ENCODE measurements around the gene ADAMTSL3. TPM values are rescaled to one million over a fixed set of nuclear protein-coding genes. Genes with fewer than 3 reads are reported as not detected.

Gene ADAMTSL3
- total RNA-seq, 1 donor from 2014 or later, result 0.64 TPM

- Mint-ChIP-seq H3K4me3 (ENCODE audit: unreplicated experiment) (no peak overlapping the region), H3K27me3 (ENCODE audit: unreplicated experiment) (no peaks in the 10 kb centered on the region), H3K36me3 (ENCODE audit: low read depth, unreplicated experiment) (no peaks in the 10 kb centered on the region), H3K9me3 (ENCODE audit: unreplicated experiment) (no peaks in the 10 kb centered on the region), H3K27ac (ENCODE audit: unreplicated experiment) (no peak overlapping the region), H3K4me1 (ENCODE audit: unreplicated experiment) (no peaks in the 10 kb centered on the region)
- no peak for DNase-seq (ENCODE audit: low spot score)
- TF ChIP-seq CTCF (IDR thresholded peaks at IDR 0.05; ENCODE audit: unreplicated experiment), result no peak
Observed at GRCh38 chr15:83764201-83764838, 110.4 kb downstream of the ADAMTSL3 start.

GRCh38 chr15:83766339-83766738, 112.4 kb downstream of the ADAMTSL3 start:
- no peaks in the 10 kb centered on the region for H3K4me1 Mint-ChIP-seq (ENCODE audit: unreplicated experiment)
- no peak overlapping the region for H3K27ac Mint-ChIP-seq (ENCODE audit: unreplicated experiment)
- H3K9me3 Mint-ChIP-seq (ENCODE audit: unreplicated experiment), result no peaks in the 10 kb centered on the region
- H3K36me3 Mint-ChIP-seq (ENCODE audit: low read depth, unreplicated experiment), result no peaks in the 10 kb centered on the region
- no peaks in the 10 kb centered on the region for H3K27me3 Mint-ChIP-seq (ENCODE audit: unreplicated experiment)
- no peak for TF ChIP-seq CTCF (IDR thresholded peaks at IDR 0.05; ENCODE audit: unreplicated experiment)
- no peak for DNase-seq (ENCODE audit: low spot score)
- no peak overlapping the region for H3K4me3 Mint-ChIP-seq (ENCODE audit: unreplicated experiment)

DNA sequence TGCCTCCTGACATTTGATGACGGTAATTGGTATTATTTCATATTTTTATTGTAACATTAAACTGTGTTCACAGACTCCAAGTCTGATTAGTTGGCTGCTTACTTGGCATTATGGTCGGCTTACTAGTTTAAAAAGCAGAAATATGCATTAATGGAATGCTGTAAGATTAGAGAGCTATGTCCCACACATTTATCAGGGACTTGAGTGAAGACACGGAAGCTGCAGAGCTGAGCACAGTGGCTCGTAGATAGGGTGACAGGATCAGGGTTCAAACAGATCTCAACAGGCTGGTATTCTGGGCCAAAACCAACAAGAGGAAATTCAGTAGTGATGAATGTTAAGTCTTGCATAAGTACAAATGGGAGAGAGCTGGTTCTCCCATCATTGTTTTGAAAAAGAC, 113.8 kb downstream of the ADAMTSL3 start:
- TF ChIP-seq CTCF (IDR thresholded peaks at IDR 0.05; ENCODE audit: unreplicated experiment), result no peak
- no peak overlapping the region for H3K27ac Mint-ChIP-seq (ENCODE audit: unreplicated experiment)
- no peak for DNase-seq (ENCODE audit: low spot score)
- H3K27me3 Mint-ChIP-seq (ENCODE audit: unreplicated experiment), result no peaks in the 10 kb centered on the region
- no peaks in the 10 kb centered on the region for H3K9me3 Mint-ChIP-seq (ENCODE audit: unreplicated experiment)
- H3K4me3 Mint-ChIP-seq (ENCODE audit: unreplicated experiment), result no peak overlapping the region
- no peaks in the 10 kb centered on the region for H3K4me1 Mint-ChIP-seq (ENCODE audit: unreplicated experiment)
- no peaks in the 10 kb centered on the region for H3K36me3 Mint-ChIP-seq (ENCODE audit: low read depth, unreplicated experiment)

DNA sequence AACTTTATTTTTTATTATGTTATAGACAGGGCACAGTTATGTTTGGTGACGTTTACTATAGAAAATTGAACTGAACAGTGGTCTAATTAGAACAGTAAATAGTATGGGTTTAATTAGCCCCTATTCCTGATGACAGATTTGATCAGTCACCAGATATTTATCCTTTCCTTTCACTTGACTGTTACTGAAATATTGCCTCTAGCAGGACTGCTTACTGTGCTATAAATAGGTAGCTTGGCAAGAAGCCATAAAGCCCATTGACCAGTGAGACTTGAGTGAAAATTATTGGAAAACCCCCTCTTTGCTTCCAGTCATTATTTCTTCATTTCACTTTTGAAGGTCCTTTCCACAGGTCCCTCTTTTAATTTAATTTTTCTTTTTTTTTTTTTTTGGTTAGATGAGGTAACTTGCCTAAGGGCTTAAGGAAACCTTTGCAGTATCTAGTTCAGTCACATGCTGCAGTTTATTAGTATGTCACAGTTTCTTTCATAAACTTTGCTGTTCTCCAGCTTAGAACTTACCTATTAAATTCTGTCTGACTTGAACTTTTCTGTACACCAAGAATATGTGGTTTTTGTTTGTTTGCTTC, 115.6 kb downstream of the ADAMTSL3 start:
- Mint-ChIP-seq H3K36me3 (ENCODE audit: low read depth, unreplicated experiment) (no peaks in the 10 kb centered on the region), H3K9me3 (ENCODE audit: unreplicated experiment) (no peaks in the 10 kb centered on the region), H3K27ac (ENCODE audit: unreplicated experiment) (no peak overlapping the region), H3K27me3 (ENCODE audit: unreplicated experiment) (no peaks in the 10 kb centered on the region), H3K4me3 (ENCODE audit: unreplicated experiment) (no peak overlapping the region), H3K4me1 (ENCODE audit: unreplicated experiment) (no peaks in the 10 kb centered on the region)
- DNase-seq (ENCODE audit: low spot score), result no peak
- TF ChIP-seq CTCF (IDR thresholded peaks at IDR 0.05; ENCODE audit: unreplicated experiment), result no peak

DNA sequence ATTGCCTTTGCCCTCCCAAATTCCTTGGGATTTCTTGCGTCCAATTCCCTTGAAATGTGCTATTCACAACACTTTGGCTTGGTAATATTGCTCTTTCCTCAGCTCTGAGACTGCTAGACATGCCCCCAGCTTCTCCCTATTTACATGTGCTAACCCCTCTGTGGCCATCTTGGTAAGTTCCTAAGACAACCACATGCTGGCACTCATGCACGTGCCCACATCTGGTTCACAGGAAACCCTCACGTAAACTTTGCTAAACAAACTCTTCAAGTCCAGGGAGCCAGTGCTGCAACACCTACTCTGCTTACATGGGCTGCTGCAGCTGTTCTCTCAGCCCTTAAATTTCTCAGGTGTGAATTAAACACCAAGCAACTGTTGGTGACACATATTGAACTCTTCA, 121.8 kb downstream of the ADAMTSL3 start:
- H3K4me3 Mint-ChIP-seq (ENCODE audit: unreplicated experiment), result no peak overlapping the region
- no peak for DNase-seq (ENCODE audit: low spot score)
- no peaks in the 10 kb centered on the region for H3K4me1 Mint-ChIP-seq (ENCODE audit: unreplicated experiment)
- no peaks in the 10 kb centered on the region for H3K27me3 Mint-ChIP-seq (ENCODE audit: unreplicated experiment)
- H3K9me3 Mint-ChIP-seq (ENCODE audit: unreplicated experiment), result no peaks in the 10 kb centered on the region
- no peaks in the 10 kb centered on the region for H3K36me3 Mint-ChIP-seq (ENCODE audit: low read depth, unreplicated experiment)
- H3K27ac Mint-ChIP-seq (ENCODE audit: unreplicated experiment), result no peak overlapping the region
- no peak for TF ChIP-seq CTCF (IDR thresholded peaks at IDR 0.05; ENCODE audit: unreplicated experiment)
